Measurements from ENCODE around the gene ZNF28. TPM values are rescaled to one million over a fixed set of nuclear protein-coding genes. Genes with fewer than 3 reads are reported as not detected.
"Not testable (repeated sequence)": the region's sequence is repeated elsewhere in the genome, so short reads cannot be mapped to it uniquely, and the experiment has no call there.

The ZNF28 gene
- total and polyA plus RNA-seq, 9 of the 15 experiments (the other 6 are each of a cell fraction or from before 2014, with no cell fraction given): 19.4 to 38.5 (median 31.5) TPM

DNA sequence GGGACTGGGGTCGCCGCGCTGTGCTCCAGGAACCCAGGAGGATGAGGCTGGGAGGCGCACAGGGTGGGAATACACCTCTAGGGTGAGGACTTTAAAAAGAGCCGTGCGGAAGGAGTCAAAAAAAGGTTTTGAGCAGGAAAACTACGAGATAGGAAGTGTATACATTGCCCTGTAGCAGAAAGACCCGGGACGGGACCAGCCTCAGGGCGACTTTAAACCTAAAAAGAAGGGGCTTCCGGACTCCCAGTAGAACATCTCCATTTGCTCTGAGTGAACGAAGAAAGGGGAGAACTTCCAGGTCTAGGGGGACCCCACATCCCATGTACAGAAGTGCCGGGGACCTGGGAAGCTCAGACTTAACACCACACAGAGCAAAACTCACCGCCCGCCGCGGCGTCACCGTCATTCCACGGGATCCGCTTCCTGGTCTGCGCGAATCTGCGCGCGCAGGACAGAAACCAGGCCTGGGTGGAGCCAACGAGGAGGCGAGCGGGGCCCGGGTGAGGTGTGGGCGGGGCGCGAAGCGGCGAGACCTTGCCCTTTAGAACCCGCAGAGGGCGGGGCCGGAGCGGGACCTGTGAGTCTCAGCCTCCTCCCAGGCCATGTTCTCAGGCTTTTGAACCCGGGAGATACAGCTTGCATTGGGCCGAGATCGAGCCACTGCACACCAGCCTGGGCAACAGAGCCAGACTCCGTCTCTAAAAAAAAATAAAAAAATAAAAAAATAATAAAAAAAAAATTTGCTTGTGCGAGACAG, at the start of gene ZNF28 (continued):
- TF ChIP-seq, protein P1, sequence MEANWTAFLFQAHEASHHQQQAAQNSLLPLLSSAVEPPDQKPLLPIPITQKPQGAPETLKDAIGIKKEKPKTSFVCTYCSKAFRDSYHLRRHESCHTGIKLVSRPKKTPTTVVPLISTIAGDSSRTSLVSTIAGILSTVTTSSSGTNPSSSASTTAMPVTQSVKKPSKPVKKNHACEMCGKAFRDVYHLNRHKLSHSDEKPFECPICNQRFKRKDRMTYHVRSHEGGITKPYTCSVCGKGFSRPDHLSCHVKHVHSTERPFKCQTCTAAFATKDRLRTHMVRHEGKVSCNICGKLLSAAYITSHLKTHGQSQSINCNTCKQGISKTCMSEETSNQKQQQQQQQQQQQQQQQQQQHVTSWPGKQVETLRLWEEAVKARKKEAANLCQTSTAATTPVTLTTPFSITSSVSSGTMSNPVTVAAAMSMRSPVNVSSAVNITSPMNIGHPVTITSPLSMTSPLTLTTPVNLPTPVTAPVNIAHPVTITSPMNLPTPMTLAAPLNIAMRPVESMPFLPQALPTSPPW (CRISPR knock-in tag; IDR thresholded peaks at IDR 0.05): peak; percentile 22; the same call in 1 of the 2 replicates
- peak; percentile 92 to 93 for TF ChIP-seq NRF1 (conservative IDR thresholded peaks at IDR 0.05 in 1 of 2, IDR thresholded peaks at IDR 0.05 in 1 of 2)
- TF ChIP-seq PHF8 (IDR thresholded peaks at IDR 0.05; ENCODE audit: borderline replicate concordance, low read length): peak; percentile 51; the same call in 1 of the 2 replicates
- peak; percentile 46 for TF ChIP-seq TAF1 (IDR thresholded peaks at IDR 0.05; ENCODE audit: control insufficient read depth, extremely low read depth, insufficient read depth, low read length, severe bottlenecking)
- TF ChIP-seq YY1 (IDR thresholded peaks at IDR 0.05; ENCODE audit: borderline replicate concordance in 1 of 3, control insufficient read depth in 1 of 3, extremely low read depth in 1 of 3, insufficient read depth in 3 of 3, insufficient read length in 1 of 3, insufficient replicate concordance in 2 of 3, low read depth in 1 of 3, low read length in 2 of 3): peak in 1 of 3 experiments; percentile 24
- TF ChIP-seq, protein P2, sequence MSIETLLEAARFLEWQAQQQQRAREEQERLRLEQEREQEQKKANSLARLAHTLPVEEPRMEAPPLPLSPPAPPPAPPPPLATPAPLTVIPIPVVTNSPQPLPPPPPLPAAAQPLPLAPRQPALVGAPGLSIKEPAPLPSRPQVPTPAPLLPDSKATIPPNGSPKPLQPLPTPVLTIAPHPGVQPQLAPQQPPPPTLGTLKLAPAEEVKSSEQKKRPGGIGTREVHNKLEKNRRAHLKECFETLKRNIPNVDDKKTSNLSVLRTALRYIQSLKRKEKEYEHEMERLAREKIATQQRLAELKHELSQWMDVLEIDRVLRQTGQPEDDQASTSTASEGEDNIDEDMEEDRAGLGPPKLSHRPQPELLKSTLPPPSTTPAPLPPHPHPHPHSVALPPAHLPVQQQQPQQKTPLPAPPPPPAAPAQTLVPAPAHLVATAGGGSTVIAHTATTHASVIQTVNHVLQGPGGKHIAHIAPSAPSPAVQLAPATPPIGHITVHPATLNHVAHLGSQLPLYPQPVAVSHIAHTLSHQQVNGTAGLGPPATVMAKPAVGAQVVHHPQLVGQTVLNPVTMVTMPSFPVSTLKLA (conservative IDR thresholded peaks at IDR 0.05): peak in 1 of 2 experiments; percentile 32; a peak in 1 of 4 replicates
- TF ChIP-seq EP400 (IDR thresholded peaks at IDR 0.05): 0 out of 2 replicates have a peak, but pooled peaks have one; percentile 14
- not testable (repeated sequence) for TF ChIP-seq NR2C2 (CRISPR knock-in tag; IDR thresholded peaks at IDR 0.05)
- peak; percentile 21; the same call in 1 of the 2 replicates for TF ChIP-seq NR2C2 (tag; IDR thresholded peaks at IDR 0.05)
- peak; percentile 55 for TF ChIP-seq SAP30 (IDR thresholded peaks at IDR 0.05; ENCODE audit: borderline replicate concordance, insufficient read depth, low read depth, low read length, poor library complexity, severe bottlenecking)
- TF ChIP-seq BCOR (IDR thresholded peaks at IDR 0.05): peak; percentile 58; the same call in 1 of the 2 replicates

DNA sequence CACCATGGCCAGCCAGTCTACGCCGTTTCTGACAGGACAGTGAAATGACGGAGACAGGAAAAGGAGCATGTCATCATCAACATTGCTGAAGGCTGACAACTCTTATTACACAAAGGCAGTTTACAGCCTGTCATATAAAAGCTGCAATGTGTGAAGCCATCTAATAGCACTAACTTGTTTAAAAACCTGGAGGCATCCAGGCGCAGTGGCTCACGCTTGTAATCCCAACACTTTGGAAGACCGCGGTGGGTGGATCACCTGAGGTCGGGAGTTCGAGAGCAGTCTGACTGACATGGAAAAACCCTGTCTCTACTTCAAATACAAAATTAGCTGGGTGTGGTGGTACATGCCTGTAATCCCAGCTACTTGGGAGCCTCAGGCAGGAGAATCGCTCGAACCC, 46.6 kb upstream of the ZNF28 start:
- ATAC-seq; H2AFZ ChIP-seq (ENCODE audit: low read depth, low read length); DNase-seq (ENCODE audit: extremely low read depth in 1 of 4, low spot score in 3 of 4); H4K20me1 ChIP-seq (replicated peaks; ENCODE audit: control insufficient read depth, insufficient read depth, low read length); H3K27ac ChIP-seq (ENCODE audit: extremely low read depth, low read depth, low read length); H3K9me1 ChIP-seq (ENCODE audit: control insufficient read depth, insufficient read depth, low read length); POLR2A ChIA-PET; in situ Hi-C loops (cut with MboI); H3K9me3 ChIP-seq (replicated peaks; ENCODE audit: control insufficient read depth, insufficient read depth, low read depth, low read length); H3K79me2 ChIP-seq (ENCODE audit: control insufficient read depth, insufficient read depth, low read length); intact Hi-C loops (cut with micrococcal nuclease); BruUV-seq (replicated peaks); H3K9ac ChIP-seq (ENCODE audit: insufficient read depth in 1 of 2, low read depth in 2 of 2, low read length in 2 of 2); H3K4me1 ChIP-seq (replicated peaks in 1 of 2; ENCODE audit: control insufficient read depth in 2 of 2, insufficient read depth in 2 of 2, low read length in 2 of 2); CTCF ChIA-PET (ENCODE audit: low intra/inter-chr PET ratio); H3K27me3 ChIP-seq (ENCODE audit: control insufficient read depth in 2 of 2, insufficient read depth in 2 of 2, low read length in 2 of 2); H3K4me3 ChIP-seq; H3K36me3 ChIP-seq (ENCODE audit: control insufficient read depth, insufficient read depth, low read length); H3K4me2 ChIP-seq (ENCODE audit: insufficient read depth, low read length): not testable (repeated sequence)
- FAIRE-seq: peak; percentile 26
- WGBS (ENCODE audit: insufficient coverage, low coverage, missing lambda C conversion rate): 90% methylated on average over 11 of the region's 11 CpGs

Measured in K562 (cell line).